Activated CD4-positive, alpha-beta T cell treated with anti-CD3 and anti-CD28 coated beads for 1 hour (primary cell): ENCODE results near the gene SOCS3.
"Not testable (repeated sequence)": the region's sequence is repeated elsewhere in the genome, so short reads cannot be mapped to it uniquely, and the experiment has no call there.

Source experiments
- DNase-seq: peaks from one replicate; pipeline ENCODE4 v3.0.0-alpha.2; 2020

The SOCS3 gene

GRCh38 chr17:78347453-78347852 lies 12.4 kb downstream of the SOCS3 start:
- no peak for DNase-seq

DNA sequence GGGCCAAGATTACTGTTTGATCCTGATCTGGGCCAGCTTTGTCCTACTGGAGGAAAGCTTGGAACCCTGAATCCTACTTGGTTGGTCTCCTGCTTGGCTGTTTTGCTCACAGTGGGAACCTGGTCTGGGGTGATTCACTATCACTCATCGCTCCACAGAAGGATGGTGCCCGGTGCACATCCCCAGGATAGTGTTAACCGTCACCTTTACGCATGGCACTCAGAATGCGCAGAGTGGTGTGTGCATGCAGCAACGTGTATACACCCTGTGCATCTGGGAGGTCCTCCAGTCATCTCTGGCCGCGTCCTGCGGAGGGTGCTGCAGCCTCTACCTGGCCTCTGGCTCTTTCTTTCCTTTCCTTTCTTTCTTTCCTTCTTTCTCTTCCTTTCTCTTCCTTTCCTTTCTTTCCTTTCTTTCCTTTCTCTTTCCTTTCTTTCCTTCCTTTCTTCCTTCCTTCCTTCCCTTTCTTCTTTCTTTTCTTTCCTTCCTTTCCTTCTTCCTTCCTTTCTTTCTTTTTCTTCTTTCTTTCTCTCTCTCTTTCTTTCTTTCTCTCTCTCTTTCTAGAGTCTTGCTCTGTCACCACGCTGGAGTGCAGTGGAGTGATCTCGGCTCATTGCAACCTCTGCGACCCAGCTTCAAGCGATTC lies 13.1 kb downstream of the SOCS3 start:
- DNase-seq: no peak

DNA sequence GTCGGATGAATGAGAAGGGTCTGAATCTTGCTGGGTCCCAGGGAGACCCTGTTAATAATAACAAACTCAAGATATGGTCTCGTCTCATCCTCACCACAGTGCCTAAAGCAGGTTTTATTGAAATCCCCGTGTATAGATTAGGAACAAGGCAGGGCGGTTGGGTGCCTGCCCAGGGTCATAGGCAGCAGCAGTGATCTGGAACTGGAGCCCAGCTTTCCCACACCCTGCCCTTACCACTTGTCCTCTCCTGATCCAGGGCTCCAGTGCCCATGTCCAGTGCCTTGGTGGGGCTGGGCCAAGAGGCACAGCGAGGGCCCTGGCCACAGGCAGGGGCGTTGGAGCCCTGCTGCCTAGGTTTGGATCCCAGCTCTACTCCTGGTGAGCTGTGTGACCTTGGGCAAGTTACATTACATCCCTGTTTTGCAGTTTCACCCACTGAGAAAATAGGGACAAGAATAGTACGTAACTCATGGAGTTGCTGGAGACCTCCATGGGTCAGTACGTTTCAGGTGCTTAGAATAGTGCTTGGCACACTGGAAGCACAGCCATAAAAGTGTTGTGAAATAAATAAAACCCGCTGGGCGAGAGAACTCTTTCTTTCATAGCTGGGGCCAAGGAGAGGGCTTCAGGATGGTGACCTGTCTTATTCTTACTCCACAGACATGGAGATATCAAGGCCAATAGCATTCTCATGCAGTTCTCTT lies 13.9 kb downstream of the SOCS3 start:
- DNase-seq: no peak

- DNase-seq: no peak
These were observed 14.7 kb downstream of the SOCS3 start for GRCh38 chr17:78345172-78345571.

DNA sequence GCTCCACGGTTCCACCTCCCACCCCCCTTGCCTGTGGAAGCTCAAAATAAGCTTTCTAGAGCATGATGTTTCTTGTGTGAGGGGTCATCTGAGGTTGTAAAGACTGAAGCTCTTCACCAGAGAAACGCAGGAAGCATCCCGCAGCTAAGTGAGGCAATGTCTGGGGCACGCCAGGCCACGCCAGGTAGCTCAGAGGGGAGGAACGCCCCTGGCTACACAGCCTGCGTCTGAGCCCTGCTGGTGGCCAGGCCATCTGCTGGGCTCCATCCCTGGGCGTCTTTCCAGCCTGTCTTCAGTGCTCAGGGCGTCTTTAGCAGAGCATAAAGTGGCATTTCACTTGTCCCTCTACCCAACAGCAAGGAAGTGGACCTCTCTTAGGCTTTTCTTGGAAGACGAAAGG lies 15.2 kb downstream of the SOCS3 start:
- no peak for DNase-seq

DNA sequence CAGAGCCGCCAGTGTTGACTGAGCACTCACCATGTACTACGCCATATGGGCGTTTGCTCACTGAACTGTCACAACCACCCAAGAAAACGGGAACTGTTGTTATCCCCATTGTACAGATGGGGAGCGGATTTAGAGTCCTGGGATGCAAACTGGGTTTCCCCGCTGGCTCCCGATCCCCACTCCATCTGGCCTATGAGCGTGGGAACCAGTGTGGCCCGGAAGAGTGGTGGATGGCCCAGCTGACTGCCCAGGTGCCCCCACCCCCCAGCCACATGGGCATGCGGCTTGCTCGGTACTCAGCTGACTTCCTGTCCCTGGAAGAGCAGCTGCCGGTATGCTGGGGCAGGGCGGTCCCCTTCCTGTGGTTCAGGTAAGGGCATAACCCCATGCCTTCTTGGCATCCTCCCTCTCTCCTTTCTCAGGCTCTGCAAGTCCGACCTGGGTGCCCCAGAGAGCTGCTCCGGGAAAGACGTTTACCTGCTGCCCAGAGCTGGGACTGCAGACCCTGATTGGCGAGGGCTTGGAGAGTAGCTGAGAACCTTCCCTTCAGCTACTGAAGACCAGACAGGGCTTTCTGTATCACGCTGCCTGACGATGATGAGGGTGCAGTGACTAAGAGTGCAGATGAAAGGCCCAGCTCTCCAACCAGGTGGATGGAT lies 16.2 kb downstream of the SOCS3 start:
- peak; percentile 54 for DNase-seq

DNA sequence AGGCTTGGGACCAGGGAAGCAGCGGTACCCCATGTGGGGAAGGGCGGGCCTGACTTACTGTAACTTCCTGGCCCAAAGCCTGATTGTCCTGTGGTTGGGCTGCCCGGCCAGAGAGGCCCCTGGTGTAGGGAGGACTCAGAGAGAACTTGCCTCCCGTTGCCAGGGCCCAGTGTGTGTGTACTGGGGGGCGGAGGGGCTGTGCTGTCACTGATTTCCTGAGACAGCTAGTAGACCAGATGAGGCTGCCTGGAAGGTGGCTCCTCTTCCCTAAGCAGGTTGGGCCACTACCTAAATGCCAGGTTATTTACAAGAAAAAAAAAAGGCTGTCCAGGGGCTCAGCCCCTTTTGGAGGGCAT lies 16.7 kb downstream of the SOCS3 start:
- DNase-seq: no peak

DNA sequence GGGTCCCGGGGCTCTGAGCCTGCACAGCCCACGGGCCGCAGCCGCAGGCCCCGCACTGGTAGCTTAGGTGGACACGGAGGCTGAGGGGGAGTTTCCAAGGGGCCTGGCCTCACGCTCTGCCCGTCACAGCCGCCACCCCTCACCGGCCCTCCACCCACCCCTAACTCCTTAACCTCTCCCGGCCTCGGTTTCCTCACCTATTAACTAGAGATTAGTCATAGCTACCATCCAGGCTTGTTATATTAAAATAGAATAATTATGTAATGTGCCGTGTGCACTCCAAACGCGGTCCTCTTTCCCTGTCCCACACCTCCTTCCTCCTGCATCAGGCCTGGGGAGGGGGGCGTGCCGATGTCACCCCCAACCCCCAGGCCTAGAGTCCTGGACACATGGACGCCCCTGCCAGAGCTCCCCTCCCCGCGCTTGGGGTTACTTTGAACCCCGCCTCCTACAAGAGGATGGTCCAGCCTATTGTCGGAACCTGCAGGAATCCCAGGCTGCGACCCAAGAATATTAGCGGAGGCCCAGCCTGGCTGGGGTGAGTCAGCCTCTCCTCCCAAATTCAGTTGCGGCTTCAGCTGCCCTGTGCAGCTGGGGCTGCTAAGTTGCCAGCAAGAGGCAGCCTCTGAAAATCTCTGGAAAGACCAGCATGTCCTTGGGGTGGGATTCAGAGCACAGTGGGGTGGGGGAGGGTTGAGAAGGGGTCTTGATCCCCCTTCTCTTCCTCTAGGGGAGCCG lies 17.3 kb downstream of the SOCS3 start:
- DNase-seq: no peak

DNA sequence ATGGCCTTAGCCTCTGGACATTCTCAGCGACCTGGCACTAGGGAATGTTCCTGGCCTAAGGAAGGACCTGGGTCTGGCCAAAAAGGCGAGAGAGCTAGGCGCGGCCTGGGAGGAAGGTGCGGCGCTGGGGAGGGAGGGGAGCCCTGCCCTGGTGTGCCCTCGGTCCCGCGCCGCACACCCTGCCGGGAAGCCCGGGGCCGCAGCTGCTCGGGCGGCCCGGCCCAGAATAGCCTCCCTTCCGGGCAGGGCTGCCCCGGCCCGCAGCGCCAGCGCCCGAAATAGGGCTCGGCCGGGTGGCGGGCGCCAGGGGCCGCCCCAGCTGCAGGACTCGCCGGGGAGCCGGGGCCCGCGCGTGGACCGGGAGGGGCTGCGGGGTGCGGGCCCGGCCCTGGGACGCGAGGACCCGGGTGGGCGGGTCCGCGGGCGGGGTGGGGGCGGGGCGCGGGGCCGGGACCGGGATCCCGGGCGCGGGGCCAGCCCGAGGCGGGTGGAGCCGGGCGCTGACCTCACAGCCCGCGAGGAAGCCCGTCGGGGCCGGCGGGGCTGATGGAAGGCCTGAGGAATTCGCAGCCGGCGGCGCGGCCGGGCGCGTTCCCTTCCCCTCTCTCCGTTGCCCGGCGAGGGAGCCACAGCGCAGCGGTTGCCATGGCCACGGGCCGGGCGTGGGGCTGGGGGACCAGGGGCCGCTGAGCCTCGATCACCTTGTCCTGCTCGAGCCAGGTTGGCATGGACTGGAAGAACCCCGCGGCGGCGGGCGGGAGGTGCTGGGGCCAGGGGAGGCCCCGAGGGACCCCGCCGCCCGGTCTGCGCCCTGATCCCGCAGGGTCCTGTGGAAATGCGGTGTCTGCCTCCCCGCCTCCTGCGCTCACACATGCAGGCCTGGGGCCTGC lies 18.1 kb downstream of the SOCS3 start:
- no peak for DNase-seq

DNA sequence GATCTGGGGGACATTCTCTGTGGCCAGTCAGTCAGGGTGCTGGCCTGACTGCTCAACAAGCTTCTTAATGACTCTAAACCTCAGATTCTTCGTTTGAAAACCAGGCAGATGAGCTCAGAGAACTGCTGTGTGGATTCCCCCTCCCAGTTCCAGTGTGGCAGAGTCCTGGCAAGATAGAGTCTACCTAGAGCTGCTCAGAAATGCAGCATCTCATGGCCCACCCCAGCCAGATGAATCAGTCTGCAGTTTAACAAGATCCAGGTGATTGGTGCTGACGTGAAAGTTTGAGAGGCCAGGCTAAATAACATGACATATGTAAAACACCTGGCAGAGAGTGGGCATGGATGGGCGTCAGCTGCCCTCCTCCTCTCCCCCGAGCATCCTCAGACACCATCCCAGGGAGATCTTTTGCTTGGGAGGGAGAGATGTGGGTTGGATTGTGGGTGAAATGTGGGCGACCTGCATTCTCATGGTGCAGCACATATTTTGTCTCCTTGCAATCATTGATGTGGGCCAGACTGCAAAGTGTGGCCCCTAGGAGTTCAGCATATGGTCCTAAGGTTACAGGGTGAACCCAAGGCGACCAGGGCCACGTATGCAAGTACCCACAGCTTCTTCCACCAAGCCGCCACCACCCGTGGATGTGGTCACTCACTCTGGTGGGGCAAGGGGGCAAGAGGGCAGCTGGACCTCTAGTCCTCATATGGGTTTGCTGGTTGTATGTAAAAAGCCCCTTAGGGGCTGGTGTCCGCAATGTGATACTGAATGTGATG lies 19.5 kb downstream of the SOCS3 start:
- no peak for DNase-seq

DNA sequence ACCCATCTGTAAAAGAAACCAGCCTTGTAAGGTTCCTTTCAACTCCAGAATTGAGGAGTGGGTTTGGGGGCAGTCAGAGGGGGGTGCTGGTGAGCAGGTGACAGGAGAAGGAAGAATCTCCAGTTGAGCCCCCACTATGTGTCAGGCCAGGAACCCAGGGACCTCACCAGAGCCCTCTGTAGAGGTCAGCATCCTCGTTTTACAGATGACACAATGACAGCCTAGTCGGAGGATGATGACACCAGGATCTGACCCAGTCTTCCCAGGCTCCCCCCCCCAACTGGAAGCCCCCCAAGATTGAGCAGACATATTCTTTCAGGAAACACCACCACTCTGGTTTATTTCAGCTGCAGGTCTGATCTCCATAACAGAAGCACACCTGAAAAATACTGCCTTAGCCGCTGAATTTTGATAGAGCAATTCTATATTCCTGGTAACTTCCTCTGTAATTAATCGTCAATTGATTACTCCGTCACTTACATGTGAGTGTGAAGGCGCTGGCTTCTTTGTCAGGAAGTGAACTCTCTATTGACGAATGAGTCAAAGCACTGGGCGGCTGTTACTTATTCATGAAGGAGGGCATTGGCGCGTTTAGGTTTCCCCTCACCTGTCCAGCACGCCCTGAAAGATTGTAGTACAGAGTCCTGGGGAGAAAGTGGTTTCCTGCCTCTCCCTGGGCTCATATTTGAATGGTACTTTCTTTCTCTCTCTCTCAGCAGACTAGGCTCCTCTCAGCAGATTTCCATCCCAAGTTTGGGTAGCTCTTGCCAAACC lies 21.2 kb downstream of the SOCS3 start:
- no peak for DNase-seq

GRCh38 chr17:78337244-78338109 lies 22.4 kb downstream of the SOCS3 start:
- no peak for DNase-seq

GRCh38 chr17:78335209-78335608 lies 24.7 kb downstream of the SOCS3 start:
- no peak for DNase-seq

- DNase-seq: no peak
These were observed 26.9 kb downstream of the SOCS3 start for GRCh38 chr17:78332991-78333390.

GRCh38 chr17:78331355-78331754 lies 28.5 kb downstream of the SOCS3 start:
- not testable (repeated sequence) for DNase-seq

GRCh38 chr17:78330570-78331224 lies 29.2 kb downstream of the SOCS3 start:
- DNase-seq: no peak

GRCh38 chr17:78329263-78330059 lies 30.4 kb downstream of the SOCS3 start:
- no peak for DNase-seq

GRCh38 chr17:78327880-78328279 lies 32.0 kb downstream of the SOCS3 start:
- DNase-seq: no peak
